Activated B cell treated with CpG ODN at 0.5 μM for 24 hours (primary cell): ENCODE measurements around the gene CDH11. TPM values are rescaled to one million over a fixed set of nuclear protein-coding genes. Genes with fewer than 3 reads are reported as not detected.

Source experiments
- ATAC-seq: fragments of 200-7000 bp; cut with Tn5 transposase; one replicate; pipeline ENCODE4 v1.10.0; 2021; ENCODE audit warnings: low read depth, mild to moderate bottlenecking, moderate library complexity
- CTCF ChIA-PET: fragments of 350-600 bp; sonication (Branson Sonifier 250); formaldehyde crosslinking; loops from one replicate; lab custom pipeline; 2021; ENCODE audit warnings: antibody characterized with exemption; lab: Charles Lee
- POLR2A ChIA-PET: fragments of 350-600 bp; sonication (Branson Sonifier 250); formaldehyde crosslinking; loops from one replicate; lab custom pipeline; 2021; ENCODE audit warnings: antibody characterized with exemption; lab: Charles Lee
- DNase-seq: peaks from one replicate; pipeline ENCODE4 v3.0.0; 2022
- H3K27ac Mint-ChIP-seq: one replicate; pipeline ENCODE4 v1.8.0; 2020; ENCODE audit warnings: mixed read lengths
- H3K27me3 Mint-ChIP-seq: one replicate; pipeline ENCODE4 v1.8.0; 2021; ENCODE audit warnings: mixed read lengths
- H3K36me3 Mint-ChIP-seq: one replicate; pipeline ENCODE4 v1.8.0; 2021; ENCODE audit warnings: low read depth, mixed read lengths
- H3K4me1 Mint-ChIP-seq: one replicate; pipeline ENCODE4 v1.8.0; 2021; ENCODE audit warnings: mixed read lengths
- H3K4me3 Mint-ChIP-seq: one replicate; pipeline ENCODE4 v1.8.0; 2020; ENCODE audit warnings: mild to moderate bottlenecking, mixed read lengths
- H3K9me3 Mint-ChIP-seq: one replicate; pipeline ENCODE4 v1.8.0; 2020; ENCODE audit warnings: mixed read lengths
- intact Hi-C: fragments of 100-400 bp; cut with micrococcal nuclease; formaldehyde crosslinking; loops from one replicate; pipeline ENCODE4 v1.15.1; 2024
- total RNA-seq: library from RNA; stranded (reverse); gene quantifications from 2 replicates; pipeline ENCODE4 v1.2.3, GENCODE V29; 2022
- TF ChIP-seq, protein P1 (sequence below): fragments of 200-600 bp; IDR thresholded peaks from one replicate; pipeline ENCODE4 v1.8.0; 2022; ENCODE audit warnings: antibody characterized with exemption, mild to moderate bottlenecking

The CDH11 gene
- total RNA-seq, 1 donor from 2014 or later: not detected

GRCh38 chr16:65070831-65071432, 50.9 kb downstream of the CDH11 start:
- H3K4me1 Mint-ChIP-seq: no peaks in the 10 kb centered on the region
- CTCF ChIA-PET: no interaction called here
- ATAC-seq: no peak
- no peak overlapping the region for H3K4me3 Mint-ChIP-seq
- intact Hi-C loops: no loop called here
- TF ChIP-seq, protein P1, sequence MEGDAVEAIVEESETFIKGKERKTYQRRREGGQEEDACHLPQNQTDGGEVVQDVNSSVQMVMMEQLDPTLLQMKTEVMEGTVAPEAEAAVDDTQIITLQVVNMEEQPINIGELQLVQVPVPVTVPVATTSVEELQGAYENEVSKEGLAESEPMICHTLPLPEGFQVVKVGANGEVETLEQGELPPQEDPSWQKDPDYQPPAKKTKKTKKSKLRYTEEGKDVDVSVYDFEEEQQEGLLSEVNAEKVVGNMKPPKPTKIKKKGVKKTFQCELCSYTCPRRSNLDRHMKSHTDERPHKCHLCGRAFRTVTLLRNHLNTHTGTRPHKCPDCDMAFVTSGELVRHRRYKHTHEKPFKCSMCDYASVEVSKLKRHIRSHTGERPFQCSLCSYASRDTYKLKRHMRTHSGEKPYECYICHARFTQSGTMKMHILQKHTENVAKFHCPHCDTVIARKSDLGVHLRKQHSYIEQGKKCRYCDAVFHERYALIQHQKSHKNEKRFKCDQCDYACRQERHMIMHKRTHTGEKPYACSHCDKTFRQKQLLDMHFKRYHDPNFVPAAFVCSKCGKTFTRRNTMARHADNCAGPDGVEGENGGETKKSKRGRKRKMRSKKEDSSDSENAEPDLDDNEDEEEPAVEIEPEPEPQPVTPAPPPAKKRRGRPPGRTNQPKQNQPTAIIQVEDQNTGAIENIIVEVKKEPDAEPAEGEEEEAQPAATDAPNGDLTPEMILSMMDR: no peak
- no peak overlapping the region for H3K27ac Mint-ChIP-seq
- no peak for DNase-seq
- no peaks in the 10 kb centered on the region for H3K36me3 Mint-ChIP-seq
- POLR2A ChIA-PET: no interaction called here
- no peaks in the 10 kb centered on the region for H3K9me3 Mint-ChIP-seq
- no peaks in the 10 kb centered on the region for H3K27me3 Mint-ChIP-seq

DNA sequence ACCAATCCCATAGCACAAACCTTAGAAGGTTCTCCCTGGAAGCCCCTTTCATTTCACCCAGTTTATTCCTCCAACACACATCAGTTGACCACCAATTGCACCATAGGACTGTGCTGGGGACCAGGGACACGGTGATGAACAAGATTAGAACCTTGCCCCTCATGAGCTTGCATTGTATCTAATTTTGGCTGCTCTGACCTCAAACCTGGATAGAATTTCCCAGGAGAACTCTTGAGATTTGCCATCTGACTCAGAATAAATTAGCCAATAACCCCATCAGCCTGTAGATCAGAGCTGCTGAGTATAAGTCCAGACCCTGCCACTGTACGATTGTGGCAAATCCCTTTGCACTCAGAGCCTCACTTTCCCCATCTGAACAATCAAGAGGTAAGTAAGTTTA, 52.1 kb downstream of the CDH11 start:
- TF ChIP-seq, protein P1: no peak
- Mint-ChIP-seq H3K9me3 (no peaks in the 10 kb centered on the region), H3K36me3 (no peaks in the 10 kb centered on the region), H3K4me3 (no peak overlapping the region), H3K27me3 (no peaks in the 10 kb centered on the region), H3K4me1 (no peaks in the 10 kb centered on the region), H3K27ac (no peak overlapping the region)
- ChIA-PET CTCF (no interaction called here), POLR2A (no interaction called here)
- intact Hi-C loops: no loop called here
- ATAC-seq: no peak
- DNase-seq: no peak

DNA sequence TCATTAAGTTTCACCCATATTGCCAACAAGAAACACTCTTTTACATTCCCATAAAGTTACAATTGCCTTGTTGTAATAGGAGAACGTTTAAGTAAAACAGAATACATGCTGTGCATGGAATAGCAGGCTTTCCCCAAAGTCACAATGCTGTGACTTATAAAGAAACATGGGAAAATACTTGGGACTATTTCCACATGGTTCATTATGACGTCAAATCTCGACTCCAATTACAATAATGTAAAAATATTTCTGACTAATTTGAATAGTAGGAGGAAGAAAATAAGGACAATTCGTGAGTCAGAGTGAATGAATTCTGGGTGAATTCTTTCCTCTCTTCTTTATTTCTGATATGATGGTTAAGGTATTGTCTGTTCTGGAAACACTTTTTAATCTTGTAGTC, 52.8 kb downstream of the CDH11 start:
- Mint-ChIP-seq H3K27me3 (no peaks in the 10 kb centered on the region), H3K4me1 (no peaks in the 10 kb centered on the region), H3K4me3 (no peak overlapping the region), H3K36me3 (no peaks in the 10 kb centered on the region), H3K9me3 (no peaks in the 10 kb centered on the region), H3K27ac (no peak overlapping the region)
- TF ChIP-seq, protein P1: no peak
- intact Hi-C loops: no loop called here
- DNase-seq: no peak
- POLR2A ChIA-PET: no interaction called here
- CTCF ChIA-PET: no interaction called here
- ATAC-seq: no peak

DNA sequence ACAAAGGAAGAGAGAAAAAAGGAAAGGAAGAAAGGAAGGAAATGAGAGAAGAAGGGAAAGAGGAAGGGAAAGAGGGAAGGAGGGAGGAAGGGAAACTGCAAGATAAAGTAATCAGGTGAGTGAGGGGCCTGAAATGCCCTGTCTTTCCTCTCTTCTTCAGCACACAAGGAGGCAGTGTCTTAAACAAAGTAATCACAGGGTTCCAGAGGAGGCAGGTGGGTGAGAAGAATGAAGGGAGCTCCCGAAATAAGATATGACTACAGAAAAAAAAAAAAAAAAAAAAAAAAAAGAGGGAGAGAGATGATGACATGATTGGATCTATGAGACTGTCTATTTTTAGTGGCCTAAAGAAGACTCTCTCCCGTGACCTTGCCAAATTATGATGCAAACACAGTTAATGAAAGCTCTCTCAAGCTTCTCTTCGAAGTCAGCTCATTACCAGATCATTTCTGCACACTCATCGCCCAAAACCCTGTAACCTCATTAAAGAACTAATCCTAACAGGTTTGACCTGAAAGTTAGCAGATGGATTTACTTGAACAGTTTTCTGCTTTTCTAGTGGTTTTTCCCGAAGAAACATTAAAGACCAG, 53.6 kb downstream of the CDH11 start:
- Mint-ChIP-seq H3K27me3 (no peaks in the 10 kb centered on the region), H3K36me3 (no peaks in the 10 kb centered on the region), H3K4me3 (no peak overlapping the region), H3K27ac (no peak overlapping the region), H3K9me3 (no peaks in the 10 kb centered on the region), H3K4me1 (no peaks in the 10 kb centered on the region)
- ChIA-PET POLR2A (no interaction called here), CTCF (no interaction called here)
- DNase-seq (no peak), ATAC-seq (no peak)
- TF ChIP-seq, protein P1: no peak
- intact Hi-C loops: no loop called here

- H3K4me1 Mint-ChIP-seq: no peaks in the 10 kb centered on the region
- no peaks in the 10 kb centered on the region for H3K9me3 Mint-ChIP-seq
- ChIA-PET POLR2A (no interaction called here), CTCF (no interaction called here)
- no peak for DNase-seq
- no peak overlapping the region for H3K4me3 Mint-ChIP-seq
- no peaks in the 10 kb centered on the region for H3K27me3 Mint-ChIP-seq
- TF ChIP-seq, protein P1: no peak
- no peaks in the 10 kb centered on the region for H3K36me3 Mint-ChIP-seq
- H3K27ac Mint-ChIP-seq: no peak overlapping the region
- intact Hi-C loops: no loop called here
- no peak for ATAC-seq
Observed at GRCh38 chr16:65066651-65067050, 55.2 kb downstream of the CDH11 start.
